ENCODE data around the gene ZFYVE28. TPM values are rescaled to one million over a fixed set of nuclear protein-coding genes. Genes with fewer than 3 reads are reported as not detected.
A peak's percentile ranks its signal among the peaks of the same experiment; 100 is the strongest.

ZFYVE28 gene
- total RNA-seq, 1 donor from 2014 or later = 5.6 TPM

DNA sequence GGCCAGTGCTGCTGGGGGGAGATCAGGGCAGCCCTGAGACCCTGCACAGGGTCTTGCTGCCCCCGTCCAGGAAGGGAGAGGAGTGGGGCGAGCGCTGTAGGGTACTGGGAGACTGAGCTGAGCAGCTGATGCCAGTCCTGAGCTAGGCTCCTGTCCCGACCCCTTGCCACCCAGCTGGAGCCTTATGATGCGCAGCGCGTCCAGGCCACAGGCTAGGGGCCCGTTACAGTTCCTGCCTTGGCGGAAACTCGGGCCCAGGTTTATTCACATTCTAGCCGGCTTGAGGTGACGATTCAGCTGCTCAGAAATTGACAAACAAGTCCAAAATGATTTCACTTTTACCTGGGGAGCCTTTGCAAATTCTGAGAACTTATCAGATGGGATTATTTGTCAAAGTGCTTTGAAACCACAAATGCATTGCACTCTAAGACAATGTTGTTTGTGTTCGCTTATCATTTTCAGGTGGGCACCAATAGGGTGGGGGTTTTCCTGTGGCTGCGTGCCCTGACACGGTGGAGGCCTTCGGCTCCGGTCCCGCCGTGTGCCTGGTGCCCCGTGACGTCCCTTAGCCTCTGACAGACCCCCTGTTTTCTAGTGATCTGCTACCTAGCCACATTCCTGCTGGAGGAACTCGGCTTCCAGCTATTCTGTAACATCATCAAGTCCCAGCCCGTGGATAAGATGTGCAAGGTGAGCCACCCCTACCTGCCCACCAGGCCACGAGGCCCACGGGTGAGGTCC lies 19.2 kb upstream of the ZFYVE28 start:
- TF ChIP-seq CTCF (IDR thresholded peaks at IDR 0.05; ENCODE audit: borderline replicate concordance) = no peak
- no peak overlapping the region for H3K27ac ChIP-seq (replicated peaks)

GRCh38 chr4:2436761-2437474 lies 18.5 kb upstream of the ZFYVE28 start:
- DNase-seq = no peak
- H3K4me3 ChIP-seq = no peak overlapping the region
- no peaks in the 10 kb centered on the region for H3K9me3 ChIP-seq (replicated peaks)
- no peaks in the 10 kb centered on the region for H3K36me3 ChIP-seq
- intact Hi-C loops (cut with micrococcal nuclease) = no loop called here
- H3K4me1 ChIP-seq = peaks cover 5% of the 10 kb centered on the region
- H3K27me3 ChIP-seq (ENCODE audit: low read depth) = peaks cover 8% of the 10 kb centered on the region
- no peak overlapping the region for H3K27ac ChIP-seq (replicated peaks)
- TF ChIP-seq CTCF (IDR thresholded peaks at IDR 0.05; ENCODE audit: borderline replicate concordance) = no peak

More for the DNA sequence above, 19.2 kb upstream of the ZFYVE28 start:
- Histone ChIP-seq H3K4me3 (no peak overlapping the region), H3K27me3 (ENCODE audit: low read depth) (peaks cover 8% of the 10 kb centered on the region), H3K9me3 (replicated peaks) (no peaks in the 10 kb centered on the region), H3K4me1 (peaks cover 5% of the 10 kb centered on the region), H3K36me3 (no peaks in the 10 kb centered on the region)
- DNase-seq = no peak
- intact Hi-C loops (cut with micrococcal nuclease) = no loop called here

DNA sequence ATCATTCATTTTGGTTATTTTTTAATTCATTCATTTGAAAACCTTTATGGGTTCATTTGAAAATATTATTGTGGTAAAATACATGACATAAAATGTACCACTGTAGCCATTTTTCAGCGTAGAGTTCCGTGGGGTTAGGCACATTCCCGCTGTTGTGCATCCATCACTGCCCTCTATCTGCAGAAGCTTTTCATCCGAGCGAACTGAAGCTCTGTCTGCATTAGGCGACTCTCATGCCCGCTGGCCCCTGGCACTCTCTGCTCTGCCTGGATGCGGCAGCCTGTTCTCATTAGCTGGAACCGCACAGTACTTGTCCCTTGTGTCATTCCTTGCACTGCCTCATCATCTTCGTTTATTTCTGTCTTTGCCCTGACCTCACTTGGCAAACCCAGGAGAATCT lies 17.9 kb upstream of the ZFYVE28 start:
- no peak overlapping the region for H3K27ac ChIP-seq (replicated peaks)
- no peak overlapping the region for H3K4me3 ChIP-seq
- H3K9me3 ChIP-seq (replicated peaks) = no peaks in the 10 kb centered on the region
- intact Hi-C loops (cut with micrococcal nuclease) = no loop called here
- H3K36me3 ChIP-seq = no peaks in the 10 kb centered on the region
- peaks cover 8% of the 10 kb centered on the region for H3K27me3 ChIP-seq (ENCODE audit: low read depth)
- TF ChIP-seq CTCF (IDR thresholded peaks at IDR 0.05; ENCODE audit: borderline replicate concordance) = peak; percentile 42
- DNase-seq = no peak
- H3K4me1 ChIP-seq = no peaks in the 10 kb centered on the region

GRCh38 chr4:2434420-2434819 lies 16.0 kb upstream of the ZFYVE28 start:
- H3K36me3 ChIP-seq = no peaks in the 10 kb centered on the region
- H3K27me3 ChIP-seq (ENCODE audit: low read depth) = peaks cover 8% of the 10 kb centered on the region
- H3K4me1 ChIP-seq = no peaks in the 10 kb centered on the region
- no peaks in the 10 kb centered on the region for H3K9me3 ChIP-seq (replicated peaks)
- H3K4me3 ChIP-seq = no peak overlapping the region
- intact Hi-C loops (cut with micrococcal nuclease) = no loop called here
- DNase-seq = no peak
- no peak for TF ChIP-seq CTCF (IDR thresholded peaks at IDR 0.05; ENCODE audit: borderline replicate concordance)
- no peak overlapping the region for H3K27ac ChIP-seq (replicated peaks)

GRCh38 chr4:2433609-2434350 lies 15.3 kb upstream of the ZFYVE28 start:
- intact Hi-C loops (cut with micrococcal nuclease) = no loop called here
- no peak for TF ChIP-seq CTCF (IDR thresholded peaks at IDR 0.05; ENCODE audit: borderline replicate concordance)
- H3K9me3 ChIP-seq (replicated peaks) = no peaks in the 10 kb centered on the region

More at GRCh38 chr4:2433609-2434350, 15.3 kb upstream of the ZFYVE28 start:
- Histone ChIP-seq H3K27ac (replicated peaks) (no peak overlapping the region), H3K4me3 (no peak overlapping the region), H3K4me1 (no peaks in the 10 kb centered on the region), H3K36me3 (no peaks in the 10 kb centered on the region), H3K27me3 (ENCODE audit: low read depth) (peaks cover 9% of the 10 kb centered on the region)
- DNase-seq = no peak
